ENCODE data around the gene RHOBTB3.

DNA sequence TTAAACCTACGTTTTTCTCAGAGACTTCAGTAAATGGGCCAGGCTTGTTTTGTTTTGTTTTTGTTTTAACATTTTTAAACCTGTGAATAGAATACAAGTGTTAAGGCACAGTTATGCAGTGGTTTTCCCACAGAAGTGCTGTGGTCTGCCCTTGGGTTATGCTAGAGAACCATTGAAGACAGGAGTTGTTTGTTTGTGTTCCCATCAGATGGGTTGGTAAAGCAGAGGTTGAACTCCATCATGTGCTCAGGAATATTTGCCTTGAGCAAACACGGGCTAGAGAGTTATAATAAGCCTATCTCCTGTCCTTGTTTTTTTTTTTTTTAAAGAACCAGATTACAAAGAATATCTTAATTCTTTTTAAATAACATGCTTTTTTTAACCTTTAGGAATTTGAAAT lies 28.5 kb downstream of the RHOBTB3 start:
- TF ChIP-seq ELK1 (IDR thresholded peaks at IDR 0.05; ENCODE audit: low read depth, low read length) (no peak), CHD2 (IDR thresholded peaks at IDR 0.05; ENCODE audit: borderline replicate concordance, low read depth, low read length) (no peak), CHD1 (IDR thresholded peaks at IDR 0.05; ENCODE audit: low read depth, low read length) (no peak), ATF7 (IDR thresholded peaks at IDR 0.05; ENCODE audit: low read depth) (no peak), POLR2A (IDR thresholded peaks at IDR 0.05; ENCODE audit: low read depth, low read length) (no peak)
